ENCODE data around the gene PTPRB. TPM values are rescaled to one million over a fixed set of nuclear protein-coding genes. Genes with fewer than 3 reads are reported as not detected.

Gene PTPRB
- total RNA-seq, 2 experiments from 2014 or later, result not detected

DNA sequence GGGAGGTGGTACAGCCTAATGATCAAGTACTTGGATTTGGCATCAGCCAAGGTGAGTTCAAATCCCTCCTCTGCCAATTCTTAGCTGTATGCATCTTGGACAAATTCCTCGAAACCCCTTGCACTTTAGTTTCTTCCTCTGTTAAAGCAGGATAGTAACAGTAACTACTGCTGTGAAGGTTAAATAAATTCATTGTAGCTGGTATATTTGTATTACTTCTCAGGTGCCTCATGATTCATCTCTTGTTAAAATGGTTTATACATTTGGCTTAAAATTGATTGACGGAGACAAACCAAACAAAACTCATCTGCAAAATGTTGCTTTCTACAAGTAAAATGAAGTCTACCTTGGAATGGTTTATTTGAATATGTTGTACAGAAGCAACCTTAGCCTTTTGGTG, 2.3 kb upstream of the PTPRB start:
- Histone ChIP-seq H3K27me3 (ENCODE audit: control insufficient read depth in 1 of 2, insufficient read depth in 2 of 2, low read length in 2 of 2) (no peaks in the 10 kb centered on the region), H3K4me1 (ENCODE audit: insufficient read depth, low read length) (no peaks in the 10 kb centered on the region), H3K27ac (ENCODE audit: low read depth in 1 of 2, low read length in 2 of 2) (no peak overlapping the region), H3K9me3 (ENCODE audit: control insufficient read depth in 1 of 2, insufficient read depth in 1 of 2, low read length in 2 of 2) (peaks cover 0 to 4% of the 10 kb centered on the region in 2 experiments), H3K36me3 (ENCODE audit: insufficient read depth, low read length) (no peaks in the 10 kb centered on the region), H3K4me3 (ENCODE audit: low read length) (no peak overlapping the region)
- H3K4me3 Mint-ChIP-seq, result no peak overlapping the region
- no peaks in the 10 kb centered on the region for H3K4me1 Mint-ChIP-seq (ENCODE audit: low read depth)
- intact Hi-C loops (cut with DNase I, micrococcal nuclease), result no loop called here
- H3K27me3 Mint-ChIP-seq, result peaks cover 54% of the 10 kb centered on the region
- DNase-seq (no peak), ATAC-seq (ENCODE audit: poor library complexity) (no peak)
- CTCF ChIA-PET, result no interaction called here
- no peaks in the 10 kb centered on the region for H3K9me3 Mint-ChIP-seq
- TF ChIP-seq, protein P1, sequence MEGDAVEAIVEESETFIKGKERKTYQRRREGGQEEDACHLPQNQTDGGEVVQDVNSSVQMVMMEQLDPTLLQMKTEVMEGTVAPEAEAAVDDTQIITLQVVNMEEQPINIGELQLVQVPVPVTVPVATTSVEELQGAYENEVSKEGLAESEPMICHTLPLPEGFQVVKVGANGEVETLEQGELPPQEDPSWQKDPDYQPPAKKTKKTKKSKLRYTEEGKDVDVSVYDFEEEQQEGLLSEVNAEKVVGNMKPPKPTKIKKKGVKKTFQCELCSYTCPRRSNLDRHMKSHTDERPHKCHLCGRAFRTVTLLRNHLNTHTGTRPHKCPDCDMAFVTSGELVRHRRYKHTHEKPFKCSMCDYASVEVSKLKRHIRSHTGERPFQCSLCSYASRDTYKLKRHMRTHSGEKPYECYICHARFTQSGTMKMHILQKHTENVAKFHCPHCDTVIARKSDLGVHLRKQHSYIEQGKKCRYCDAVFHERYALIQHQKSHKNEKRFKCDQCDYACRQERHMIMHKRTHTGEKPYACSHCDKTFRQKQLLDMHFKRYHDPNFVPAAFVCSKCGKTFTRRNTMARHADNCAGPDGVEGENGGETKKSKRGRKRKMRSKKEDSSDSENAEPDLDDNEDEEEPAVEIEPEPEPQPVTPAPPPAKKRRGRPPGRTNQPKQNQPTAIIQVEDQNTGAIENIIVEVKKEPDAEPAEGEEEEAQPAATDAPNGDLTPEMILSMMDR (IDR thresholded peaks at IDR 0.05), result no peak
- no peak overlapping the region for H3K27ac Mint-ChIP-seq
- no peaks in the 10 kb centered on the region for H3K36me3 Mint-ChIP-seq (ENCODE audit: low read depth)
- POLR2A ChIA-PET, result no interaction called here

DNA sequence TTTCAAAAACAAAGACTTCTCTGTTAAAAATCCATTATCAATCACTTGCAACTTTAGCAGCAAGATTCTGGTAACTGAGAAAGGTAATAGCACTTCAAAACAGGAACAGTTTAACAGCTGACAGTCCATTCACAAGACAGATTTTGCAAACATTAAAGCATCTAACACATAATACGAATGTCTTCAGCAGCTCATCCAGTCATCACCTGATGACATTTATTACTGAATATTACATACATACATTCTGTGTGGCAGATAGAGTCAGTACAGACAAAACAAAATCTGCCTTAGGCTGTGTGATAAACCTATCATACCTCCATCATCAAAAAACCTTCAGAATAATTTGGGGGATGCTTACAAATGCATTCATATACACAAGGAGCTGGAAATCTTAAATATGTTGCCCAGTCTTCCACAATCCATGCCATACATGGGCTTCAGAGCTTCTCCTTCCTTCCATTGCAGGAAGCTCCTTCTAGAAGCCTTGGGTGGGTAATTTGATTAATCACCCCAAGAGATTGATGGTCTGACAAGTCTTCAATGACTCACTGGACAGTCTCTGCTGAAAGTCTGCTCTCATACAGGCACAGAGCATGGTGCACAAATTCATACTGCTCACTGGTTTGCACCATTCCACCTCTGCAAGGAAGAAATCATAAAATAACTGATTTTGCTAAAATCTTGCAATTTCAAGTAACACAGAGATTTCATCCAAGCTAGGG, 1.6 kb upstream of the PTPRB start:
- Mint-ChIP-seq H3K4me1 (ENCODE audit: low read depth) (no peaks in the 10 kb centered on the region), H3K9me3 (no peaks in the 10 kb centered on the region), H3K36me3 (ENCODE audit: low read depth) (no peaks in the 10 kb centered on the region), H3K27ac (no peak overlapping the region), H3K27me3 (peaks cover 52% of the 10 kb centered on the region), H3K4me3 (no peak overlapping the region)
- ATAC-seq (ENCODE audit: poor library complexity), result no peak
- ChIA-PET CTCF (no interaction called here), POLR2A (no interaction called here)
- Histone ChIP-seq H3K4me1 (ENCODE audit: insufficient read depth, low read length) (no peaks in the 10 kb centered on the region), H3K36me3 (ENCODE audit: insufficient read depth, low read length) (no peaks in the 10 kb centered on the region), H3K9me3 (ENCODE audit: control insufficient read depth in 1 of 2, insufficient read depth in 1 of 2, low read length in 2 of 2) (peaks cover 0 to 4% of the 10 kb centered on the region in 2 experiments), H3K27ac (ENCODE audit: low read depth in 1 of 2, low read length in 2 of 2) (no peak overlapping the region), H3K27me3 (ENCODE audit: control insufficient read depth in 1 of 2, insufficient read depth in 2 of 2, low read length in 2 of 2) (no peaks in the 10 kb centered on the region), H3K4me3 (ENCODE audit: low read length) (no peak overlapping the region)
- intact Hi-C loops (cut with DNase I, micrococcal nuclease), result no loop called here
- no peak for DNase-seq
- TF ChIP-seq, protein P1 (IDR thresholded peaks at IDR 0.05), result no peak

DNA sequence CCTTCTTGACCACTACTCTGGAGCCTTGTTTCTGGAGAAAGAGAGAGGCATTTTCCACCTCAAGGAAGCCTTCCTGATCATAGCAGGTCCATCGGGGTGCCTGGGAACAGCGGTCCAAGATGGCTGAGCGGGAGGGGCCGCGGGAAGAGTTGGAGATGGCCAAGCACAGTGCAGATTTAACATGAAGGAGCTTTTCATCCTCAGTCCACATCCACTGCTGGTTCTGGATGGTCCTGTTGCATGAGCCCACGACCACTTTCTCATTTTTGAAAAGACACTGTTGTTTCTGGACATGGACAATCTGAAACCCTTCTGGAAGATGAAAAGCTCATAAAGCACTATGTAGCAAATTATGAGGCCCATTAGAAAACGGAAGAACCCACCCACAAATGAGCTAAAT, 1.5 kb downstream of the PTPRB start:
- DNase-seq (no peak), ATAC-seq (ENCODE audit: poor library complexity) (no peak)
- intact Hi-C loops (cut with DNase I, micrococcal nuclease), result no loop called here
- Mint-ChIP-seq H3K4me3 (no peak overlapping the region), H3K36me3 (ENCODE audit: low read depth) (no peaks in the 10 kb centered on the region), H3K27ac (no peak overlapping the region), H3K9me3 (no peaks in the 10 kb centered on the region), H3K27me3 (peaks cover 41% of the 10 kb centered on the region), H3K4me1 (ENCODE audit: low read depth) (no peaks in the 10 kb centered on the region)
- POLR2A ChIA-PET, result no interaction called here
- Histone ChIP-seq H3K4me1 (ENCODE audit: insufficient read depth, low read length) (no peaks in the 10 kb centered on the region), H3K36me3 (ENCODE audit: insufficient read depth, low read length) (no peaks in the 10 kb centered on the region), H3K9me3 (ENCODE audit: control insufficient read depth in 1 of 2, insufficient read depth in 1 of 2, low read length in 2 of 2) (peaks cover 0 to 4% of the 10 kb centered on the region in 2 experiments), H3K27ac (ENCODE audit: low read depth in 1 of 2, low read length in 2 of 2) (no peak overlapping the region), H3K4me3 (ENCODE audit: low read length) (no peak overlapping the region), H3K27me3 (ENCODE audit: control insufficient read depth in 1 of 2, insufficient read depth in 2 of 2, low read length in 2 of 2) (no peaks in the 10 kb centered on the region)
- TF ChIP-seq, protein P1 (IDR thresholded peaks at IDR 0.05), result no peak
- CTCF ChIA-PET, result no interaction called here
